Ramos (cell line): Measurements from ENCODE around the gene MTURN.
"Not testable (repeated sequence)": the region's sequence is repeated elsewhere in the genome, so short reads cannot be mapped to it uniquely, and the experiment has no call there.

Experiments used
- in situ Hi-C: fragments of 300-500 bp; cut with MboI; formaldehyde crosslinking; loops from one replicate; pipeline ENCODE4 v1.14.3; 2022; ENCODE audit warnings: low sequenced_read_pairs; ENCODE audit not compliant: unreplicated experiment

The MTURN gene

GRCh38 chr7:30175636-30176147 lies 40.9 kb downstream of the MTURN start:
- in situ Hi-C loops, result no loop called here

GRCh38 chr7:30176463-30177109 lies 41.8 kb downstream of the MTURN start:
- in situ Hi-C loops, result no loop called here

- in situ Hi-C loops, result no loop called here
Observed at GRCh38 chr7:30177186-30177585, 42.4 kb downstream of the MTURN start.

- in situ Hi-C loops, result no loop called here
Observed at GRCh38 chr7:30177965-30178364, 43.2 kb downstream of the MTURN start.

GRCh38 chr7:30178748-30179436 lies 44.1 kb downstream of the MTURN start:
- in situ Hi-C loops, result no loop called here

GRCh38 chr7:30180718-30181117 lies 45.9 kb downstream of the MTURN start:
- in situ Hi-C loops, result no loop called here

- in situ Hi-C loops, result no loop called here
Observed at GRCh38 chr7:30181211-30181610, 46.4 kb downstream of the MTURN start.

GRCh38 chr7:30181736-30182522 lies 47.1 kb downstream of the MTURN start:
- in situ Hi-C loops, result no loop called here

- in situ Hi-C loops, result no loop called here
Observed at GRCh38 chr7:30182814-30183213, 48.0 kb downstream of the MTURN start.

- in situ Hi-C loops, result no loop called here
Observed at GRCh38 chr7:30183749-30184369, 49.1 kb downstream of the MTURN start.

GRCh38 chr7:30184791-30185487 lies 50.2 kb downstream of the MTURN start:
- in situ Hi-C loops, result no loop called here

- in situ Hi-C loops, result no loop called here
Observed at GRCh38 chr7:30185496-30185895, 50.7 kb downstream of the MTURN start.

- in situ Hi-C loops, result no loop called here
Observed at GRCh38 chr7:30186725-30187124, 51.9 kb downstream of the MTURN start.

- in situ Hi-C loops, result no loop called here
Observed at GRCh38 chr7:30187513-30187912, 52.7 kb downstream of the MTURN start.

GRCh38 chr7:30188381-30188780 lies 53.6 kb downstream of the MTURN start:
- in situ Hi-C loops, result not testable (repeated sequence)

GRCh38 chr7:30188811-30189210 lies 54.0 kb downstream of the MTURN start:
- in situ Hi-C loops, result no loop called here

- in situ Hi-C loops, result no loop called here
Observed at GRCh38 chr7:30191809-30192208, 57.0 kb downstream of the MTURN start.

GRCh38 chr7:30193336-30193943 lies 58.7 kb downstream of the MTURN start:
- in situ Hi-C loops, result no loop called here

- in situ Hi-C loops, result no loop called here
Observed at GRCh38 chr7:30196408-30196807, 61.6 kb downstream of the MTURN start.

GRCh38 chr7:30197438-30197837 lies 62.7 kb downstream of the MTURN start:
- in situ Hi-C loops, result no loop called here
